SK-N-SH (cell line): ENCODE results near the gene INPP5J. TPM values are rescaled to one million over a fixed set of nuclear protein-coding genes. Genes with fewer than 3 reads are reported as not detected.

Experiments
- CTCF ChIA-PET: fragments of 300-600, 350-600 bp; formaldehyde crosslinking; extraction: SDS; loops from one replicate; lab custom pipeline; 2021; lab: Yijun Ruan, JAX
- POLR2A ChIA-PET: fragments of 350-600 bp; sonication (Branson Sonifier 250); formaldehyde crosslinking; extraction: SDS; loops from one replicate; lab custom pipeline; 2020; ENCODE audit warnings: antibody characterized with exemption, inconsistent platforms; lab: Yijun Ruan, JAX
- DNase-seq: peaks from one replicate; pipeline ENCODE4 v3.0.0; 2012
- H2AFZ ChIP-seq: fragments of 200-600 bp; sonication (generic); 2 replicates; pipeline ENCODE4 v1.8.1; 2016; ENCODE audit warnings: antibody characterized with exemption, mild to moderate bottlenecking, low read depth
- H3F3A ChIP-seq: fragments of 200-600 bp; sonication (generic); replicated peaks from 2 replicates; pipeline ENCODE3; 2016; ENCODE audit warnings: antibody characterized with exemption, mild to moderate bottlenecking; ENCODE audit not compliant: insufficient read depth
- H3K27ac ChIP-seq, 2 experiments: fragments of 200-500 bp in 1 of 2; fragments of 200-600 bp in 1 of 2; sonication (Bioruptor generic) in 1 of 2; sonication (generic), shearing (Covaris generic) in 1 of 2; 2 replicates each; pipeline versions ENCODE4 v1.5.1 to v1.6.1; 2014 to 2016; ENCODE audit warnings: low read depth in 2 of 2, inconsistent platforms in 1 of 2, low read length in 1 of 2, mild to moderate bottlenecking in 1 of 2, mixed read lengths in 1 of 2
- H3K27me3 ChIP-seq: fragments of 200-600 bp; sonication (generic), shearing (Covaris generic); 2 replicates; pipeline ENCODE4 v1.6.1; 2016; ENCODE audit warnings: mixed run types; ENCODE audit not compliant: insufficient read depth
- H3K36me3 ChIP-seq, 2 experiments: fragments of 200-500 bp in 1 of 2; fragments of 200-600 bp in 1 of 2; sonication (Bioruptor generic) in 1 of 2; sonication (generic) in 1 of 2; replicated peaks in 1 of 2; 2 replicates each; pipeline versions ENCODE3 to v1.5.1; 2014 to 2016; ENCODE audit warnings: low read length in 1 of 2, mild to moderate bottlenecking in 1 of 2; ENCODE audit not compliant: insufficient read depth in 2 of 2, control insufficient read depth in 1 of 2
- H3K4me1 ChIP-seq, 2 experiments: fragments of 200-500 bp in 1 of 2; fragments of 200-600 bp in 1 of 2; sonication (Bioruptor generic) in 1 of 2; sonication (generic), shearing (Covaris generic) in 1 of 2; 2 replicates each; pipeline versions ENCODE4 v1.5.1 to v1.6.1; 2014 to 2016; ENCODE audit warnings: low read depth in 1 of 2, low read length in 1 of 2, mixed run types in 1 of 2; ENCODE audit not compliant: insufficient read depth in 2 of 2, control insufficient read depth in 1 of 2
- H3K4me2 ChIP-seq: fragments of 200-600 bp; sonication (generic), shearing (Covaris generic); 2 replicates; pipeline ENCODE4 v1.6.1; 2017; ENCODE audit warnings: mixed run types
- H3K4me3 ChIP-seq, 2 experiments: fragments of 200-500 bp in 1 of 2; fragments of 200-600 bp in 1 of 2; sonication (Bioruptor generic) in 1 of 2; sonication (generic), shearing (Covaris generic) in 1 of 2; 2 replicates each; pipeline versions ENCODE4 v1.5.1 to v1.8.1; 2014 to 2016; ENCODE audit warnings: low read depth in 2 of 2, inconsistent platforms in 1 of 2, low read length in 1 of 2, mild to moderate bottlenecking in 1 of 2, mixed read lengths in 1 of 2, moderate library complexity in 1 of 2
- H3K79me2 ChIP-seq: fragments of 200-600 bp; sonication (generic); 2 replicates; pipeline ENCODE4 v1.8.1; 2017; ENCODE audit warnings: mild to moderate bottlenecking; ENCODE audit not compliant: insufficient read depth
- H3K9ac ChIP-seq: fragments of 200-600 bp; sonication (generic); 2 replicates; pipeline ENCODE4 v1.6.1; 2017; ENCODE audit warnings: mixed run types
- H3K9me2 ChIP-seq: fragments of 200-600 bp; sonication (generic); 2 replicates; pipeline ENCODE4 v1.6.1; 2017; ENCODE audit warnings: mixed run types
- H3K9me3 ChIP-seq: fragments of 200-600 bp; sonication (generic); 2 replicates; pipeline ENCODE4 v1.6.1; 2017; ENCODE audit warnings: mixed run types, mild to moderate bottlenecking, moderate library complexity
- H4K20me1 ChIP-seq: fragments of 200-600 bp; sonication (generic); 2 replicates; pipeline ENCODE4 v1.6.1; 2017; ENCODE audit warnings: mild to moderate bottlenecking, mixed run types; ENCODE audit not compliant: insufficient read depth
- ELF1 ChIP-seq: IDR thresholded peaks from 2 replicates; pipeline ENCODE4 v1.4.0; 2012
- FOXM1 ChIP-seq: IDR thresholded peaks from 2 replicates; pipeline ENCODE4 v1.4.0; 2012; ENCODE audit warnings: low read depth, mild to moderate bottlenecking
- GABPA ChIP-seq: IDR thresholded peaks from 2 replicates; pipeline ENCODE4 v1.4.0; 2012; ENCODE audit warnings: low read depth, mild to moderate bottlenecking
- IRF3 ChIP-seq: fragments of 150-350 bp; IDR thresholded peaks from 2 replicates; pipeline ENCODE4 v1.6.1; 2016; ENCODE audit warnings: mild to moderate bottlenecking, low read depth, low read length
- MEF2A ChIP-seq: IDR thresholded peaks from 2 replicates; pipeline ENCODE4 v1.4.0; 2012; ENCODE audit warnings: low read depth, borderline replicate concordance
- MXI1 ChIP-seq: IDR thresholded peaks from 2 replicates; pipeline ENCODE4 v1.6.1; 2012; ENCODE audit warnings: mild to moderate bottlenecking, low read depth, low read length, improper control_type of control experiment
- NFIC ChIP-seq: IDR thresholded peaks from 2 replicates; pipeline ENCODE4 v1.4.0; 2012; ENCODE audit warnings: borderline replicate concordance
- NRF1 ChIP-seq: IDR thresholded peaks from 2 replicates; pipeline ENCODE4 v1.6.1; 2012; ENCODE audit warnings: low read depth, mild to moderate bottlenecking, low read length
- REST ChIP-seq: IDR thresholded peaks from 2 replicates; pipeline ENCODE4 v1.6.1; 2012; ENCODE audit warnings: mild to moderate bottlenecking, low read depth, low read length, moderate library complexity
- RFX5 ChIP-seq: IDR thresholded peaks from 2 replicates; pipeline ENCODE4 v1.6.1; 2012; ENCODE audit warnings: mild to moderate bottlenecking, improper control_type of control experiment, low read length
- SIN3A ChIP-seq: IDR thresholded peaks from 2 replicates; pipeline ENCODE4 v1.6.1; 2012; ENCODE audit warnings: low read depth, mild to moderate bottlenecking, low read length, moderate library complexity, borderline replicate concordance
- SMC3 ChIP-seq: IDR thresholded peaks from 2 replicates; pipeline ENCODE4 v1.6.1; 2012; ENCODE audit warnings: low read depth, low read length, improper control_type of control experiment
- TAF1 ChIP-seq: IDR thresholded peaks from 2 replicates; pipeline ENCODE4 v1.6.1; 2012; ENCODE audit warnings: low read depth, mild to moderate bottlenecking, low read length, moderate library complexity, borderline replicate concordance
- TCF12 ChIP-seq: IDR thresholded peaks from 2 replicates; pipeline ENCODE4 v1.4.0; 2012
- TEAD4 ChIP-seq: IDR thresholded peaks from 2 replicates; pipeline ENCODE4 v1.4.0; 2012; ENCODE audit warnings: mild to moderate bottlenecking, borderline replicate concordance; ENCODE audit not compliant: insufficient read depth
- USF1 ChIP-seq: IDR thresholded peaks from 2 replicates; pipeline ENCODE4 v1.4.0; 2012; ENCODE audit warnings: low read depth, borderline replicate concordance
- USF2 ChIP-seq: fragments of 150-350 bp; IDR thresholded peaks from 2 replicates; pipeline ENCODE4 v1.6.1; 2017; ENCODE audit warnings: antibody characterized with exemption, low read length, low read depth, borderline replicate concordance
- YY1 ChIP-seq: IDR thresholded peaks from 2 replicates; pipeline ENCODE4 v1.4.0; 2012; ENCODE audit warnings: low read depth, mild to moderate bottlenecking
- WGBS: methylation state at CpG from one replicate; pipeline ENCODE4 v1.1.6; 2017; ENCODE audit warnings: low lambda C conversion rate; 5-methylcytosine and 5-hydroxymethylcytosine counted together
- polyA plus RNA-seq, 3 experiments: library from polyadenylated mRNA; depleted of rRNA; stranded (reverse); fragments of >200 nt; gene quantifications; 2 replicates each; pipeline ENCODE4 v1.2.3, GENCODE V29; 2012
- small RNA-seq, 7 experiments: library from RNA; depleted of rRNA; stranded (forward); fragments of <200 nt; gene quantifications; one replicate each; pipeline ENCODE3, GENCODE V24; 2012

Gene INPP5J
- polyA plus RNA-seq, 1 of the 3 experiments (the other 2 are of a cell fraction) = 3.2 TPM

GRCh38 chr22:31184015-31184414 is 61.2 kb downstream of the INPP5J start:
- no peak overlapping the region for H3K9ac ChIP-seq
- no peaks in the 10 kb centered on the region for H3K4me1 ChIP-seq
- H3F3A ChIP-seq = peaks cover 3% of the 10 kb centered on the region
- no peak overlapping the region for H3K4me2 ChIP-seq
- H3K36me3 ChIP-seq = peaks cover 8 to 9% of the 10 kb centered on the region in 2 experiments
- no peak overlapping the region for H3K27ac ChIP-seq
- WGBS = 98% methylated on average over 10 of the region's 30 CpGs
- H4K20me1 ChIP-seq = no peaks in the 10 kb centered on the region
- H3K9me2 ChIP-seq = no peaks in the 10 kb centered on the region
- no peak for DNase-seq
- CTCF ChIA-PET = no interaction called here
- no peak for TF ChIP-seq NFIC
- no peak for TF ChIP-seq REST
- no peak for TF ChIP-seq TCF12
- TF ChIP-seq TEAD4 = no peak
- TF ChIP-seq RFX5 = no peak
- no peak for TF ChIP-seq NRF1
- TF ChIP-seq MEF2A = no peak
- no peak for TF ChIP-seq SMC3
- no peak for TF ChIP-seq ELF1
- TF ChIP-seq USF2 = no peak
- no peak for TF ChIP-seq SIN3A
- no peak for TF ChIP-seq MXI1
- no peak for TF ChIP-seq YY1
- TF ChIP-seq IRF3 = no peak
- no peak for TF ChIP-seq USF1
- no peak for TF ChIP-seq FOXM1
- TF ChIP-seq GABPA = no peak
- no peak for TF ChIP-seq TAF1
- no peaks in the 10 kb centered on the region for H3K9me3 ChIP-seq
- H3K27me3 ChIP-seq = no peaks in the 10 kb centered on the region
- no peak overlapping the region for H2AFZ ChIP-seq
- POLR2A ChIA-PET = no interaction called here
- H3K79me2 ChIP-seq = peaks cover 66% of the 10 kb centered on the region
- H3K4me3 ChIP-seq = no peak overlapping the region

Small RNAs within 50 kb of the gene (small RNA-seq; reads per million reads assigned to genes)
- gene MIR3928 = 0 to 6.8 (median 3.5) reads per million in 7 experiments

Other genes starting within 250 kb of the INPP5J start
- gene MORC2, start 154.2 kb upstream of the INPP5J start, polyA plus RNA-seq (2012; rRNA removed) = 7.3 and 8.3 TPM in 2 replicates
- gene TUG1, start 153.7 kb upstream of the INPP5J start, polyA plus RNA-seq (2012; rRNA removed) = 46.8 and 63.2 TPM in 2 replicates
- gene SMTN, start 41.6 kb upstream of the INPP5J start, polyA plus RNA-seq (2012; rRNA removed) = 12.5 and 30.4 TPM in 2 replicates
- gene SELENOM, start 15.4 kb upstream of the INPP5J start, polyA plus RNA-seq (2012; rRNA removed) = 97.1 and 117 TPM in 2 replicates
- not detected in 2 replicates for gene PLA2G3, start 17.5 kb downstream of the INPP5J start, polyA plus RNA-seq (2012; rRNA removed)
- gene RNF185, start 37.2 kb downstream of the INPP5J start, polyA plus RNA-seq (2012; rRNA removed) = 21.7 and 32.1 TPM in 2 replicates
- 9.8 and 10.7 TPM in 2 replicates for gene LIMK2, start 89.3 kb downstream of the INPP5J start, polyA plus RNA-seq (2012; rRNA removed)
- 8.6 and 11.3 TPM in 2 replicates for gene PIK3IP1, start 169.5 kb downstream of the INPP5J start, polyA plus RNA-seq (2012; rRNA removed)
- 19.1 and 21.8 TPM in 2 replicates for gene PATZ1, start 223.4 kb downstream of the INPP5J start, polyA plus RNA-seq (2012; rRNA removed)